ENCODE data around the gene ANAPC2.

Gene ANAPC2

DNA sequence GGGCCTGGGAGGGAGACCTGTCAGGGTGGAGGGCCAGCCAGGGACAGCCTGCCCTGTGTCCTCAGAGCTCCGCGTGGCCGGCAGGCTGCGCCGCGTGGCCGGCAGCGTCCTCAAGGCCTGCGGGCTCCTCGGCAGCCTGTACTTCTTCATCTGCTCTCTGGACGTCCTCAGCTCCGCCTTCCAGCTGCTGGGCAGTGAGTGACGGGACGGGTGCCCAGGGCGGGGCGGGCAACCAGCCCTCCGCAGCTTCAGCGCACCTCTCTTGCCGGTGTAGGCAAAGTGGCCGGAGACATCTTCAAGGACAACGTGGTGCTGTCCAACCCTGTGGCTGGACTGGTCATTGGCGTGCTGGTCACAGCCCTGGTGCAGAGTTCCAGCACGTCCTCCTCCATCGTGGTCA, 44.1 kb upstream of the ANAPC2 start:
- no peak overlapping the region for H3K4me3 ChIP-seq (ENCODE audit: low read length in 2 of 2)
- H3K9ac ChIP-seq (ENCODE audit: low read depth in 1 of 2, low read length in 2 of 2), result peak overlapping the region in 1 of 2 donors; percentile 47
- H3K27me3 ChIP-seq (ENCODE audit: control insufficient read depth in 2 of 2, insufficient read depth in 2 of 2, low read length in 2 of 2), result peaks cover 17 to 46% of the 10 kb centered on the region in 2 donors
- H3K36me3 ChIP-seq (ENCODE audit: control insufficient read depth in 2 of 2, insufficient read depth in 2 of 2, low read length in 2 of 2), result no peaks in the 10 kb centered on the region
- no peaks in the 10 kb centered on the region for H3K9me3 ChIP-seq (ENCODE audit: control insufficient read depth in 2 of 2, low read length in 2 of 2)
- H3K4me1 ChIP-seq (ENCODE audit: control insufficient read depth in 2 of 2, insufficient read depth in 2 of 2, low read length in 2 of 2), result peaks cover 25 to 36% of the 10 kb centered on the region in 2 donors
- no peak overlapping the region for H3K27ac ChIP-seq (ENCODE audit: low read depth in 2 of 2, low read length in 2 of 2)

DNA sequence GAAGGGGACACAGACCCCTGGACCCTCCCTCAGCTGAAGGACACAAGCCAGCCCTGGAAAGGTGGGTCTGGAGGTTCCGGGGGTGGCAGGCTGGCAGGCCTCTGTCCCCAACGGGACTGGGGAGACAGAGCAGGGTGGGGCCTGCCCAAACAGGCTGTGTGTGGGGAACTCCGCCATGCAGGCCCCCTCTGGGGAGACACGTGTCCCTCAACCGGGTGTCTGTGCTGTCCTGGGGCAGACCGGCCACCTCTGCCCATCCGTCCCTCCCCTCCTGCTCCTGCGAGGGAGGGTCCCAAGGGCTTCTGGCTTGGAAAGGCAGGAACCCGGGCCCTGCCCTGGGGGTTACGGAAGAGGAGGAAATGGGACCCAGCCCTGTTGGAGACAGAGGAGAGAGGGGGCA, 43.7 kb upstream of the ANAPC2 start:
- peaks cover 17 to 46% of the 10 kb centered on the region in 2 donors for H3K27me3 ChIP-seq (ENCODE audit: control insufficient read depth in 2 of 2, insufficient read depth in 2 of 2, low read length in 2 of 2)
- H3K4me3 ChIP-seq (ENCODE audit: low read length in 2 of 2), result no peak overlapping the region
- no peak overlapping the region for H3K27ac ChIP-seq (ENCODE audit: low read depth in 2 of 2, low read length in 2 of 2)
- H3K9me3 ChIP-seq (ENCODE audit: control insufficient read depth in 2 of 2, low read length in 2 of 2), result no peaks in the 10 kb centered on the region
- H3K4me1 ChIP-seq (ENCODE audit: control insufficient read depth in 2 of 2, insufficient read depth in 2 of 2, low read length in 2 of 2), result peaks cover 25 to 36% of the 10 kb centered on the region in 2 donors
- peak overlapping the region in 1 of 2 donors; percentile 47 for H3K9ac ChIP-seq (ENCODE audit: low read depth in 1 of 2, low read length in 2 of 2)
- H3K36me3 ChIP-seq (ENCODE audit: control insufficient read depth in 2 of 2, insufficient read depth in 2 of 2, low read length in 2 of 2), result no peaks in the 10 kb centered on the region

DNA sequence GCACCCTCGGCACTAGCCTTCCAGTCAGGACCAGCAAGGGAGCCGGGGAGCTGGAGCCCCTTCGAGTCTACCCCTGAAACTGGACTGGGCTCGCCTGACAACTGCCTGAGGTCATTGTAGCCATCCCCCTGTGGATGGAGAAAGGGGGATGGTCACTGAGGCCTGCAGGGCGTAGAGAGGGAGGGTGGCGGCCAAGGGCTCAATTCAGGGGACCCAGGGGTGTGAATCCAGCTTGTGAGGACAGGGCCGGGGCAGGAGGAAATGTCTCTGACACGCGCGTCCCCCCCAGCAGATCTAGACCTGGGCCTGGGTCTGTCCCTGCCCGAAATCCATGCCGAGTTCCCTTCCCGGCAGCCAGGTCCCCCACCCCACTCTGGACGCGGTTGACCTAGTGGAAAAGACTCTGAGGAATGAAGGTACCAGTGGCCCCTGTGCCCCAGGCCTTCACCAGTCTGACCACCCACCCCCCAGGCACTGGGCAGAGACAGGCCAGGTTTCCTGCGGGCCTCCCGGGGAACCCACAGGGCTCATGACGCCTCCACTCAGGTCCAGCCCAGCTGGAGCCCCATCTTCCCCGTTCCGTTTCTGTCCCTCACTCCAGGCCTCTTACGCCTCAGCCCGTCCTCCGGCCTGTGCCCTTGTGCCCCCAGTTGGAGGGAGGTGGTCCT, 43.1 kb upstream of the ANAPC2 start:
- H3K27ac ChIP-seq (ENCODE audit: low read depth in 2 of 2, low read length in 2 of 2), result no peak overlapping the region
- H3K36me3 ChIP-seq (ENCODE audit: control insufficient read depth in 2 of 2, insufficient read depth in 2 of 2, low read length in 2 of 2), result no peaks in the 10 kb centered on the region
- H3K4me3 ChIP-seq (ENCODE audit: low read length in 2 of 2), result no peak overlapping the region
- H3K9me3 ChIP-seq (ENCODE audit: control insufficient read depth in 2 of 2, low read length in 2 of 2), result no peaks in the 10 kb centered on the region
- peaks cover 17 to 46% of the 10 kb centered on the region in 2 donors for H3K27me3 ChIP-seq (ENCODE audit: control insufficient read depth in 2 of 2, insufficient read depth in 2 of 2, low read length in 2 of 2)
- no peak overlapping the region for H3K9ac ChIP-seq (ENCODE audit: low read depth in 1 of 2, low read length in 2 of 2)
- peaks cover 23 to 36% of the 10 kb centered on the region in 2 donors for H3K4me1 ChIP-seq (ENCODE audit: control insufficient read depth in 2 of 2, insufficient read depth in 2 of 2, low read length in 2 of 2)

DNA sequence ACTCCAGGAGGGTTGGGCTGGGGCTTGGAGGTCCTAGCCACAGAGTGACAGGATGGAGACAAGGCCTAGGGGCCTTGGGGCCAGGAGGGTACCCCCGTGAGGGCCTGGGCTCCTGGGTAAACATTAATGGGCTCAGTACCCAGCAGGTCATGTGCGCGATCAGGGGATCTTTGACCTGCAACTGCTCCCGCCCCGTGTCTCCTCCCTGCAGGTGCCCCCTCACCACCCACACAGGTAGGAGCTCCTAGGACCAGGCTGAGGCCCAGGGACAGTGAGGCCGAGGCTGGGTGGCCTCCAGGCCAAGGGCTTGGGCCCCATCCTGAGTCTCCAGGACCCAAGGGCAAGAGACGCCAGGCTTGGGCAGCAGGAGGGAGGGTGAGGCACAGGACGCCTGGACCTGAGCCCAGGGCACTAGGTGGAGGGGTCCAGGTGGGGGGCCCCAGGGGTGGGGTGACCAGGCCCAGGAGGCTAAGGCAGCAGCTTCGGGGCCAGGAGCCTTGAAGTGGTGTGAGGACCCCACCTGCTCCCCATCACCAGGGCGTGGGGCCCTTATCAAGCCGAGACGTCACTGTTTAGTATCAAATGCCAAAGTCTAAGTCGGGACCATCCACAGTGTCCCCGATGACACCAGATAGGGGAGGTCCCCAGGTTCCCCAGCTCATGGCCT, 42.5 kb upstream of the ANAPC2 start, which contains the start of gene SLC34A3:
Gene SLC34A3, plus strand, starts transcription at position 197 of the 667 bp plus-strand sequence. CDS start 802 bp downstream, outside the sequence.
- Histone ChIP-seq H3K4me3 (ENCODE audit: low read length in 2 of 2) (no peak within 1 kb of the TSS), H3K4me1 (ENCODE audit: control insufficient read depth in 2 of 2, insufficient read depth in 2 of 2, low read length in 2 of 2) (peaks cover 22 to 39% of the 10 kb centered on the region in 2 donors), H3K27me3 (ENCODE audit: control insufficient read depth in 2 of 2, insufficient read depth in 2 of 2, low read length in 2 of 2) (peaks cover 17 to 46% of the 10 kb centered on the region in 2 donors), H3K36me3 (ENCODE audit: control insufficient read depth in 2 of 2, insufficient read depth in 2 of 2, low read length in 2 of 2) (no peaks in the 10 kb centered on the region), H3K9ac (ENCODE audit: low read depth in 1 of 2, low read length in 2 of 2) (peak within 1 kb of the TSS in 1 of 2 donors; percentile 33), H3K9me3 (ENCODE audit: control insufficient read depth in 2 of 2, low read length in 2 of 2) (no peaks in the 10 kb centered on the region), H3K27ac (ENCODE audit: low read depth in 2 of 2, low read length in 2 of 2) (no peak within 1 kb of the TSS)

DNA sequence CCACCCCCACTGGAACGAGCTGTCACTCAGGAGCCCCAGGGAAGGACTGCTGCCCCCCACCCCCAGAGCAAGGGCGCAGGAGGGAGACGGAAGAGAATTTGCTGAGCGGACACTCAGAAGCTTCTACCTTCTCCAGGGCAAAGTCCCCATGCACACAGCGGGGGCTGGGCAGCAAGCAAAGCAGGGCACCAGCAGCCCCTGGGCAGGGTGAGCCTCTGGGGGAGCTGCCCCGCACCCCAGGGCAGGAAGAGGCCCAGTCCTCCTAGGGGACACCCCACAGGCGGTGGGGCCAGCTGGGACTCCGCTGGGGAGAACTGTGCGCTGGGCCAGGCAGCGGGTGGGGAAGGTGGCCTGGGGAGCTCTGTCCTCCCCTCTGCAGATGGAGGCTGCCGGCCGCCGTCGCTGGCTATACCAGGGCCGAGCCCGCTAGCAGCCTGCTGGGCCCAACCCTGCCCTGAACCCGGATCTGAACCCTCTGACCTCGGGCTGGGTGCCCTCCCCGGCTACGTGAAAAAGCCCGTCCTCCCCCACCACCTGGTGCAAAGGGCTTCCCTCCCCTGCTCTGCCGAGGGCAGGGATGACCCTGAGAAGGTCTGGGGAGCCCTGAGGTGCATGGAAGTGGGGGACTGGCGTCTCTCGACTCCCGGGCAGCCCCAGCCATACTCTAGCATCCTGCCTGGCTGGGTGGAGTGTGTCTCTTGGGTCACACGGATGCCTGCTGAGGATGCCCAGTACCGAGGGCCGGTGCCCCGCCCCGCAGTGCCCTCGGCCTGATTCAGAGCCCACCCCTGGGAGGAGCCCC, 41.7 kb upstream of the ANAPC2 start:
- H3K27ac ChIP-seq (ENCODE audit: low read depth in 2 of 2, low read length in 2 of 2), result no peak overlapping the region

DNA sequence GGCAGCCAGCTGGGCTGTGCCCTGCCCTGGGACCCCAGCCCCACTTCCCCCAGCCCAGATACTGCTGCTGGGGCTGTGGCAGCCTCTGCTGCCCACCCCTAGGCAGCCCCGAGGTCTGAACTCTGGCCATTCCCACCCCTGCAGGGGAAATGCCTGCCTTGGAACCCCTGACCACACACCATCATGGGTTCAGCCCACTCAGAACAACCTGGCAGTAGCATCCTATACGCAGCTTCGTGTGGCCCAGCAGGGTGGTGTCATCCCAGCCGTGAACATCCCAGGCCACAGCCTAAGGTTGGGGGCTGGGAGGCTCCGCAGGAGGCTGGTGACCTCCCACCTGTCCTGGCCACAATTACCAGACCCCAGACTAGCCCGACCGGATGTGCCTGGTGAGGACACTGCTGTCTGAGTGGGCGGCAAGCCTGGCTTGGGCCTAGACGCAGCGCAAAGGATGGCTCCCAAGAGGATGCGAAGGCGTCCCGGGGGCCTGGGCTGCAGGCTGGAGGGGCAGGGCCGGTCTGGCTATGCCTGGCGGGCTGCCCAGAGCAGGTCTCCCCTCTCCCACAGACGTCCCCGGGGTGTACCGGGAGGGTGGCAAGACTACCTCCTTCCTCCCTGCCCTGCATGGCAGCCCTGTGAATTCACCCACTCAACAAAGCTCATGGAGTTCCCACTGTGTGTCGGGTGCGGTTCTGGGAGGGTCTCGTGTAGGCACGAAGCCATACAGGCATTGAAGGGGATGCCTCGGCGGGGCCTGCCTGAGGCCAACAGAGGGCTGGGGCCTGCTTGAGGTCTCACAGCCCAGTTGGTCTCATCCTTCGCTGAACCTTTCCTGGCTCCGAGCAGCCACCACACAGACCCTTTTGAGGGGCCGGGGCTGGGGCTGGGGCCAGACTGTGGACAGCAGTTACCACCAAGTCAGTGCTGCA, 40.9 kb upstream of the ANAPC2 start:
- Histone ChIP-seq H3K36me3 (ENCODE audit: control insufficient read depth in 2 of 2, insufficient read depth in 2 of 2, low read length in 2 of 2) (no peaks in the 10 kb centered on the region), H3K9ac (ENCODE audit: low read depth in 1 of 2, low read length in 2 of 2) (no peak overlapping the region), H3K27ac (ENCODE audit: low read depth in 2 of 2, low read length in 2 of 2) (no peak overlapping the region), H3K4me1 (ENCODE audit: control insufficient read depth in 2 of 2, insufficient read depth in 2 of 2, low read length in 2 of 2) (peaks cover 22 to 39% of the 10 kb centered on the region in 2 donors), H3K9me3 (ENCODE audit: control insufficient read depth in 2 of 2, low read length in 2 of 2) (no peaks in the 10 kb centered on the region), H3K4me3 (ENCODE audit: low read length in 2 of 2) (no peak overlapping the region), H3K27me3 (ENCODE audit: control insufficient read depth in 2 of 2, insufficient read depth in 2 of 2, low read length in 2 of 2) (peaks cover 10 to 39% of the 10 kb centered on the region in 2 donors)

More for the DNA sequence above, 41.7 kb upstream of the ANAPC2 start:
- Histone ChIP-seq H3K27me3 (ENCODE audit: control insufficient read depth in 2 of 2, insufficient read depth in 2 of 2, low read length in 2 of 2) (peaks cover 17 to 46% of the 10 kb centered on the region in 2 donors), H3K9ac (ENCODE audit: low read depth in 1 of 2, low read length in 2 of 2) (peak overlapping the region in 1 of 2 donors; percentile 33), H3K9me3 (ENCODE audit: control insufficient read depth in 2 of 2, low read length in 2 of 2) (no peaks in the 10 kb centered on the region), H3K4me1 (ENCODE audit: control insufficient read depth in 2 of 2, insufficient read depth in 2 of 2, low read length in 2 of 2) (peaks cover 22 to 39% of the 10 kb centered on the region in 2 donors), H3K36me3 (ENCODE audit: control insufficient read depth in 2 of 2, insufficient read depth in 2 of 2, low read length in 2 of 2) (no peaks in the 10 kb centered on the region), H3K4me3 (ENCODE audit: low read length in 2 of 2) (no peak overlapping the region)

DNA sequence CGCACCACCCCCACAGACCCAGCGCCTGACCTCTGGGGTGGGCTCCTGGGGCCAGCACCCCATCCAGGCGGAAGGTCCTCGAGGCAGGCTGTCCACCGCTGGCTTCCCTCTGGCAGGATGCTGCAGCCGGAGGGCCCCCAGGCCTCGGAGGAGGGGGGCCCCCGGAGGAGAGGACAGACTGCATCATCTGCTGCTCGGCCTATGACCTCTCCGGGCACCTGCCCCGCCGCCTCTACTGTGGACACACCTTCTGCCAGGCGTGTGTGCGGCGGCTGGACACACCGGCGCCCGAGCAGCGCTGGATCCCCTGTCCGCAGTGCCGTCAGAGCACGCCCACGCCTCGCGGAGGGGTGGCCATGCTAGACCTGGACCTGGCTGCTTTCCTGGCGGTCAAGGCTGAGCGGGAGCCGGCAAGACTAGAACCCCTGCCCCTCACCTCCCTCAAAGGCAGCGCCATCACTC, 40.2 kb upstream of the ANAPC2 start:
- no peak overlapping the region for H3K27ac ChIP-seq (ENCODE audit: low read depth in 2 of 2, low read length in 2 of 2)
- no peaks in the 10 kb centered on the region for H3K36me3 ChIP-seq (ENCODE audit: control insufficient read depth in 2 of 2, insufficient read depth in 2 of 2, low read length in 2 of 2)
- H3K9ac ChIP-seq (ENCODE audit: low read depth in 1 of 2, low read length in 2 of 2), result no peak overlapping the region
- no peak overlapping the region for H3K4me3 ChIP-seq (ENCODE audit: low read length in 2 of 2)
- peaks cover 10 to 37% of the 10 kb centered on the region in 2 donors for H3K27me3 ChIP-seq (ENCODE audit: control insufficient read depth in 2 of 2, insufficient read depth in 2 of 2, low read length in 2 of 2)
- peaks cover 25 to 46% of the 10 kb centered on the region in 2 donors for H3K4me1 ChIP-seq (ENCODE audit: control insufficient read depth in 2 of 2, insufficient read depth in 2 of 2, low read length in 2 of 2)
- H3K9me3 ChIP-seq (ENCODE audit: control insufficient read depth in 2 of 2, low read length in 2 of 2), result no peaks in the 10 kb centered on the region

DNA sequence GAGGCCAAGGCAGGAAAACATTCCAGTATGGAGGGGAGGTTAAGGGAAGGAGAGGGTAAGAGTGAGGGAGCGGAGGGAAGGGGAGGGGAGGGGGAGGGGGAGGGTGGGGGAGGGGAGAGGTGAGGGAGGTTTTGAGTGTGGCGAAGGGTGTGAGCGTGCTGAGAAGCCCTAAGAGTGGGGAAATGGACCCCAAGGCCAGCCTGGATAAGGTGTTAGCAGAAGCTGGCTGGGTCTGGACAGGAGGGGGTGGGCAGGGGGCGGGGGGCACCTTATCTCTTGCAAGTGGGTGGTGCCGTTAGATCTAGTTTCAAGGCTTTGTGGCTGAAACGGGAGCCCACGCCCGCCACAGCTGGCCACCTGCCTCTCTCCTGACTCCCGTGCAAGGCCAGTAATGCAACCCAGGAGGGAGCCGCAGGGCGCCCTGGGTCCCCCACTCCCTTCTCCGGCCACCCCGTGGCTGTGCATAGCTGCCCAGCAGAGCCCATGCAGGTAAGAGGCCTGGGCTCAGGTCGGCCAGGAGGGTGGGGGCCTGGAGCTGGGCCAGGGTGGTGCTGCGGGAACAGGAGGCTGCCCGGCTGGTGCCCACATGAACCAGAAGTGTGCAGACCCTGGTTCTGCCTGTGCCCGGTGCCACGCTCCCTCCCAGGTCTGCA, 39.6 kb upstream of the ANAPC2 start:
- Histone ChIP-seq H3K9me3 (ENCODE audit: control insufficient read depth in 2 of 2, low read length in 2 of 2) (no peaks in the 10 kb centered on the region), H3K9ac (ENCODE audit: low read depth in 1 of 2, low read length in 2 of 2) (no peak overlapping the region), H3K36me3 (ENCODE audit: control insufficient read depth in 2 of 2, insufficient read depth in 2 of 2, low read length in 2 of 2) (no peaks in the 10 kb centered on the region), H3K27me3 (ENCODE audit: control insufficient read depth in 2 of 2, insufficient read depth in 2 of 2, low read length in 2 of 2) (peaks cover 6 to 33% of the 10 kb centered on the region in 2 donors), H3K27ac (ENCODE audit: low read depth in 2 of 2, low read length in 2 of 2) (no peak overlapping the region), H3K4me3 (ENCODE audit: low read length in 2 of 2) (no peak overlapping the region), H3K4me1 (ENCODE audit: control insufficient read depth in 2 of 2, insufficient read depth in 2 of 2, low read length in 2 of 2) (peaks cover 27 to 47% of the 10 kb centered on the region in 2 donors)

Measured in mucosa of rectum (tissue), 2 donors.